ENCODE data around the gene PPWD1. TPM values are rescaled to one million over a fixed set of nuclear protein-coding genes. Genes with fewer than 3 reads are reported as not detected.

Gene PPWD1
- total and polyA plus RNA-seq, 2 of the 13 experiments (the other 11 are each of a cell fraction or from before 2014, with no cell fraction given): 7.4 to 44.3 TPM

- TF ChIP-seq, protein P1, sequence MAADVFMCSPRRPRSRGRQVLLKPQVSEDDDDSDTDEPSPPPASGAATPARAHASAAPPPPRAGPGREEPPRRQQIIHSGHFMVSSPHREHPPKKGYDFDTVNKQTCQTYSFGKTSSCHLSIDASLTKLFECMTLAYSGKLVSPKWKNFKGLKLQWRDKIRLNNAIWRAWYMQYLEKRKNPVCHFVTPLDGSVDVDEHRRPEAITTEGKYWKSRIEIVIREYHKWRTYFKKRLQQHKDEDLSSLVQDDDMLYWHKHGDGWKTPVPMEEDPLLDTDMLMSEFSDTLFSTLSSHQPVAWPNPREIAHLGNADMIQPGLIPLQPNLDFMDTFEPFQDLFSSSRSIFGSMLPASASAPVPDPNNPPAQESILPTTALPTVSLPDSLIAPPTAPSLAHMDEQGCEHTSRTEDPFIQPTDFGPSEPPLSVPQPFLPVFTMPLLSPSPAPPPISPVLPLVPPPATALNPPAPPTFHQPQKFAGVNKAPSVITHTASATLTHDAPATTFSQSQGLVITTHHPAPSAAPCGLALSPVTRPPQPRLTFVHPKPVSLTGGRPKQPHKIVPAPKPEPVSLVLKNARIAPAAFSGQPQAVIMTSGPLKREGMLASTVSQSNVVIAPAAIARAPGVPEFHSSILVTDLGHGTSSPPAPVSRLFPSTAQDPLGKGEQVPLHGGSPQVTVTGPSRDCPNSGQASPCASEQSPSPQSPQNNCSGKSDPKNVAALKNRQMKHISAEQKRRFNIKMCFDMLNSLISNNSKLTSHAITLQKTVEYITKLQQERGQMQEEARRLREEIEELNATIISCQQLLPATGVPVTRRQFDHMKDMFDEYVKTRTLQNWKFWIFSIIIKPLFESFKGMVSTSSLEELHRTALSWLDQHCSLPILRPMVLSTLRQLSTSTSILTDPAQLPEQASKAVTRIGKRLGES (CRISPR knock-in tag; IDR thresholded peaks at IDR 0.05; ENCODE audit: borderline replicate concordance): no peak
- TF ChIP-seq NFKB2 (CRISPR knock-in tag; IDR thresholded peaks at IDR 0.05; ENCODE audit: borderline replicate concordance): no peak
- no peak for TF ChIP-seq ZBTB20 (CRISPR knock-in tag; IDR thresholded peaks at IDR 0.05; ENCODE audit: borderline replicate concordance, low read depth)
- TF ChIP-seq ZNF562 (CRISPR knock-in tag; IDR thresholded peaks at IDR 0.05; ENCODE audit: borderline replicate concordance): no peak
- TF ChIP-seq ATF7-NPFF (CRISPR knock-in tag; IDR thresholded peaks at IDR 0.05; ENCODE audit: low read depth): no peak
- no peak for TF ChIP-seq HDAC1 (CRISPR knock-in tag; IDR thresholded peaks at IDR 0.05)
- TF ChIP-seq POLR2A (IDR thresholded peaks at IDR 0.05; ENCODE audit: insufficient read depth in 1 of 2, low read depth in 2 of 2, low read length in 2 of 2): peak; percentile 43 to 55
- TF ChIP-seq, protein P2, sequence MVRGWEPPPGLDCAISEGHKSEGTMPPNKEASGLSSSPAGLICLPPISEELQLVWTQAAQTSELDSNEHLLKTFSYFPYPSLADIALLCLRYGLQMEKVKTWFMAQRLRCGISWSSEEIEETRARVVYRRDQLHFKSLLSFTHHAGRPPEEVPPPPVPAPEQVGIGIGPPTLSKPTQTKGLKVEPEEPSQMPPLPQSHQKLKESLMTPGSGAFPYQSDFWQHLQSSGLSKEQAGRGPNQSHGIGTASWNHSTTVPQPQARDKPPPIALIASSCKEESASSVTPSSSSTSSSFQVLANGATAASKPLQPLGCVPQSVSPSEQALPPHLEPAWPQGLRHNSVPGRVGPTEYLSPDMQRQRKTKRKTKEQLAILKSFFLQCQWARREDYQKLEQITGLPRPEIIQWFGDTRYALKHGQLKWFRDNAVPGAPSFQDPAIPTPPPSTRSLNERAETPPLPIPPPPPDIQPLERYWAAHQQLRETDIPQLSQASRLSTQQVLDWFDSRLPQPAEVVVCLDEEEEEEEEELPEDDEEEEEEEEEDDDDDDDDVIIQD (CRISPR knock-in tag; IDR thresholded peaks at IDR 0.05; ENCODE audit: low read depth): no peak; the same call in 1 of the 2 replicates
- no peak for TF ChIP-seq SETDB1 (CRISPR knock-in tag; IDR thresholded peaks at IDR 0.05; ENCODE audit: borderline replicate concordance)
- no peak for TF ChIP-seq SRF (IDR thresholded peaks at IDR 0.05; ENCODE audit: low read depth, low read length)
- no peak for TF ChIP-seq ETS1 (CRISPR knock-in tag; IDR thresholded peaks at IDR 0.05)
- TF ChIP-seq, protein P3, sequence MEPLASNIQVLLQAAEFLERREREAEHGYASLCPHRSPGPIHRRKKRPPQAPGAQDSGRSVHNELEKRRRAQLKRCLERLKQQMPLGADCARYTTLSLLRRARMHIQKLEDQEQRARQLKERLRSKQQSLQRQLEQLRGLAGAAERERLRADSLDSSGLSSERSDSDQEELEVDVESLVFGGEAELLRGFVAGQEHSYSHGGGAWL (CRISPR knock-in tag; IDR thresholded peaks at IDR 0.05): no peak
- TF ChIP-seq, protein P4, sequence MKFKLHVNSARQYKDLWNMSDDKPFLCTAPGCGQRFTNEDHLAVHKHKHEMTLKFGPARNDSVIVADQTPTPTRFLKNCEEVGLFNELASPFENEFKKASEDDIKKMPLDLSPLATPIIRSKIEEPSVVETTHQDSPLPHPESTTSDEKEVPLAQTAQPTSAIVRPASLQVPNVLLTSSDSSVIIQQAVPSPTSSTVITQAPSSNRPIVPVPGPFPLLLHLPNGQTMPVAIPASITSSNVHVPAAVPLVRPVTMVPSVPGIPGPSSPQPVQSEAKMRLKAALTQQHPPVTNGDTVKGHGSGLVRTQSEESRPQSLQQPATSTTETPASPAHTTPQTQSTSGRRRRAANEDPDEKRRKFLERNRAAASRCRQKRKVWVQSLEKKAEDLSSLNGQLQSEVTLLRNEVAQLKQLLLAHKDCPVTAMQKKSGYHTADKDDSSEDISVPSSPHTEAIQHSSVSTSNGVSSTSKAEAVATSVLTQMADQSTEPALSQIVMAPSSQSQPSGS (CRISPR knock-in tag; IDR thresholded peaks at IDR 0.05): peak; percentile 19; the same call in 1 of the 2 replicates
- no peak for TF ChIP-seq ZNF746 (CRISPR knock-in tag; IDR thresholded peaks at IDR 0.05)
- TF ChIP-seq CENPBD1 (CRISPR knock-in tag; IDR thresholded peaks at IDR 0.05; ENCODE audit: borderline replicate concordance, low read depth): peak; percentile 48; the same call in 1 of the 2 replicates
- no peak for TF ChIP-seq SNRNP70 (IDR thresholded peaks at IDR 0.05; ENCODE audit: low read depth, low read length)
Measured at GRCh38 chr5:65624571-65625555, 61.8 kb downstream of the PPWD1 start, which contains the start of the genes SHLD3 and TRAPPC13 (continued).

Data from HepG2 (cell line).